ENCODE data around the gene DGKD.

DGKD gene

DNA sequence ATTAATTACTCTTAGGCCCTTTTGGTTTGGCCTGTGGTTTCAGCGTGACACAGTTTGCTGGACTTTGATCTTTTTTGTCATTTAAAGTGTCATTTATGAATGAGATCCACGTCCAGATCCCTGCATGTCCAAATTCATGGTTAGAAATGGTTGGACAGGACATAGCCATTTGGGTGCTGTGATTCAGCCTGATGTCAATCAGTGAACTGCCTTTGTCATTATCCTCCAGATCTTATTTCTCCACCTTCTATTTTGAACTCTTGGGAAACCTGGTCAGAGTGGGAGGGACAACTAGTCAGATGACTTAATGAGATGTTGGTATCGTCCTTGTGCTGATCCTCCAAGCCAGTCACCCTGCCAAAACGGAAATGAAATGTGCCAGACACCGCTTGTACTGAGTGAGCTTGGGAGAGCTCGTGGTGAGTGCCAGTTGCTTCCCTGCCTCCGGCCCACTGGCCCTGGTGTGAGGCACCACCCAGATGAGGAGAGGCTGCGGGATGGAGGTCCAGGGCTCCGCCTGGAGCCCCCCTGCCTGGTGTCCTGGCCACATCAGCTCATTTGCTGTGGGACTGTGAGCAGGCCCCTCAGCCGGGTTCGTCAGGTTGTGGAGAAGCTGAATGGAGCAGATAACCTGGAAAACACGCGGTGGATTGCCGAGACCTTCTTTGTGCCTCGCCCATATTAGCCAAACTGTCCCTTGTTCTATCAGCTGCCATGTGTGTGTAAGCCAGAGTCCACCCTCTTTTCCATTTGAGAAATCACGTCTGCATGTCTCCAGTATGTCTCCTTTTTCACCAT lies 70.1 kb downstream of the DGKD start:
- TF ChIP-seq, protein P1, sequence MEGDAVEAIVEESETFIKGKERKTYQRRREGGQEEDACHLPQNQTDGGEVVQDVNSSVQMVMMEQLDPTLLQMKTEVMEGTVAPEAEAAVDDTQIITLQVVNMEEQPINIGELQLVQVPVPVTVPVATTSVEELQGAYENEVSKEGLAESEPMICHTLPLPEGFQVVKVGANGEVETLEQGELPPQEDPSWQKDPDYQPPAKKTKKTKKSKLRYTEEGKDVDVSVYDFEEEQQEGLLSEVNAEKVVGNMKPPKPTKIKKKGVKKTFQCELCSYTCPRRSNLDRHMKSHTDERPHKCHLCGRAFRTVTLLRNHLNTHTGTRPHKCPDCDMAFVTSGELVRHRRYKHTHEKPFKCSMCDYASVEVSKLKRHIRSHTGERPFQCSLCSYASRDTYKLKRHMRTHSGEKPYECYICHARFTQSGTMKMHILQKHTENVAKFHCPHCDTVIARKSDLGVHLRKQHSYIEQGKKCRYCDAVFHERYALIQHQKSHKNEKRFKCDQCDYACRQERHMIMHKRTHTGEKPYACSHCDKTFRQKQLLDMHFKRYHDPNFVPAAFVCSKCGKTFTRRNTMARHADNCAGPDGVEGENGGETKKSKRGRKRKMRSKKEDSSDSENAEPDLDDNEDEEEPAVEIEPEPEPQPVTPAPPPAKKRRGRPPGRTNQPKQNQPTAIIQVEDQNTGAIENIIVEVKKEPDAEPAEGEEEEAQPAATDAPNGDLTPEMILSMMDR (IDR thresholded peaks at IDR 0.05; ENCODE audit: low read depth, low read length, missing control alignments) = no peak
- no peak overlapping the region for H3K4me3 ChIP-seq (replicated peaks; ENCODE audit: low read depth, low read length)
- no peak for DNase-seq (ENCODE audit: extremely low read depth, low read depth)

DNA sequence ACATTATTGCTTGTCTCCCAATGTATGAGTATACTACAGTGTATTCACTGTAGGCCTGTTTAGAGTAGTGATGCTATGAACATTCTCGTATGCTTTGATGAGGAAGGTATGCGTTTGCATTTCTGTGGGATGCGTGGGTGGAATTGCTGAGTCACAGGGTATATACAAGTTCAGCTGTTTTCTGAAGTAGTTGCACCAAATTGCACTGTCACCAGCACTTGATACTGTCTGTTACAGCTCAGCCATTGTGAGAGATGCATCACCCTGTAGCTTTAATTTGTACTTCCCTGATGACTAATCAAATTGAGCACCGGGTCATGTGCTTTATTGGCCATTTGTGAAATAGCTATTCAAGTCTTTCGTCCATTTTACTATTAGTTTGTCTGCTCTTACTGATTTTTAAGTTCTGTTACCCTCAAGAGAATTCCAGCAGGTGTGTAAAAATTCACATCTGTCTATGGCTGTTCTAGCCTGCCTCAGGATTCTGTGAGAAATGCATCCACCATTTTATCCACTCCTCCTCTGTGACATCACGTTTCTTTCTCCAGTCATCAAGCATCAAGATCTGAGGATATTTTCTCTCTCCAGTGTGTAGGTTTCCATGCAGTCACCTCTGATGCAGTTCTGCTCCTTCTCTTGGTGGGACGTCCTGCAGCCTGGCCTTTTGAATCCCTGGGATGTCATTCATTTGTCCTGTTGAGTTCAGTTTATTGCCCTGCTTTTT lies 72.5 kb downstream of the DGKD start:
- peak; percentile 71 for DNase-seq (ENCODE audit: extremely low read depth, low read depth)
- no peak overlapping the region for H3K4me3 ChIP-seq (replicated peaks; ENCODE audit: low read depth, low read length)
- TF ChIP-seq, protein P1 (IDR thresholded peaks at IDR 0.05; ENCODE audit: low read depth, low read length, missing control alignments) = no peak

DNA sequence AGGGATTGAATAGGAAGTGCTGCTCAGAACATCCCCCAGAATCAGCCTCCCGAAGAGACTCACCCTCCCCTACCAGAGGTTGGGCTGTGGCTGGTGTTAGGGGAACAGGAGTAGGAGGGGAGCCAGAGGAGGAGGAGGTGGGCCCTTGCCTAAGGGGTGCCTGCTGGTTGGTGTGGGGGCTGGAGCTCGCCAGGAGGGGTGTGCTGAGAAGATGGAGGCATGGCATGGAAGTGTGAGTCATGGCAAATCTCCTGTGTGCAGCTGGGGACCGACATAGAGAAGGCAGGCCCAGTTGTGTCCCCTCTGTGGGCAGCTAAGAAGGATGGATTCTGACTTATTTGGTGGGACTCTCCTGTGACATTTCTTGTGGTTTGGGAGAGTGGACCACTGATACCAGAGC lies 73.7 kb downstream of the DGKD start:
- no peak overlapping the region for H3K4me3 ChIP-seq (replicated peaks; ENCODE audit: low read depth, low read length)
- TF ChIP-seq, protein P1 (IDR thresholded peaks at IDR 0.05; ENCODE audit: low read depth, low read length, missing control alignments) = no peak
- DNase-seq (ENCODE audit: extremely low read depth, low read depth) = no peak

DNA sequence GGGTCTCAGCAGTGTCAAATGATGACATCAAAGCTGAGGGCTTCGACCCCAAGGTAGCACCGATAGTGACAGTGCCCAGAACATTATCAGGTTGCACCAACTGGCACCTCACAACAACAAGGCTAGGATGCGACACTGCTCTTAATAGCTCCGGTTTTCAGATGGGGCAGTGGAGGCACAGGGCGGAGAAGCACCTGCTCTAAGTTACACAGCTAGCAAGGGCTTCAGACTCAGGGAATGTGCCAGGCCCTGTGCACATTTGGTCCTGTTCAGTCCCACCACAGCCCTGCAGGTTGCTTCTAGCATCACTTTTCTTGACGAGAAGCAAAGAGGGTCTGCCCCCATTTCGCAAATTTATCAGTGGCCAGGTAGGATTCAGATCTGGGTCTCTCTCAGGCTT lies 74.1 kb downstream of the DGKD start:
- TF ChIP-seq, protein P1 (IDR thresholded peaks at IDR 0.05; ENCODE audit: low read depth, low read length, missing control alignments) = no peak
- no peak overlapping the region for H3K4me3 ChIP-seq (replicated peaks; ENCODE audit: low read depth, low read length)
- no peak for DNase-seq (ENCODE audit: extremely low read depth, low read depth)

DNA sequence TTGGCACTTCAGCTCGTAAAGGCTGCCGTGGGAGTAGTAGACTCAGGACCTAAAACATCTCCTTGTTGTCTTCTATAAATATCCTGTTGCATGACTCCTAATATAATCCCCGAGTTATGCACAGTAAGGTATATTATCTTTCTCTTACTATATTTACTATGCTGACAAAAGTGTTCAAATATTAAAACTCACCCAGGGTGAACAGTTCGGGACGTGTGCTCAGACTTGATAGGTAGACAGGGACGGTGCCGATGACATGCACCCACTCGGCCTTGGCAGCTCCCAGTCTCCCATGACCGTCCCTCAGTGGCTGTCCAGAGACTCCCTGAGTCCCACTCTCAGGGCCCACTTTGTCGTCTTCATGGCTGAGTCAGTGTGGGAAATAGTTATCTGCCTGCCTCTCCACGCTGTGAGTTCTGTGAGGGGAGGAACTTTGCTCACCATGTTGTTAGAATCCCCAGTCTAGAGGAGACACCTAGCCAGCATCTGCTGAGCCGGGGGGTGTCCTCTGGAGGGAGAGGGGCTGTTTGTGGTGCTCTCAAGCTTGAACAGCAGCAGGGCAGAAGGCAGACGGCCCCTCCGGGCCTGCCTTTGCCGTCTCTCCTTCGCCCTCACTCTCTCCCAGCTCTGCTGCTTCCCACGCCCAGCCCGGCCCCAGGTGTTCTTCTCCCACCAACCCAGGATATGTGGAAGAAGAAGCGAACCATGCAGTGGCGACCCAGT lies 75.0 kb downstream of the DGKD start:
- no peak overlapping the region for H3K4me3 ChIP-seq (replicated peaks; ENCODE audit: low read depth, low read length)
- TF ChIP-seq, protein P1 (IDR thresholded peaks at IDR 0.05; ENCODE audit: low read depth, low read length, missing control alignments) = no peak
- no peak for DNase-seq (ENCODE audit: extremely low read depth, low read depth)

DNA sequence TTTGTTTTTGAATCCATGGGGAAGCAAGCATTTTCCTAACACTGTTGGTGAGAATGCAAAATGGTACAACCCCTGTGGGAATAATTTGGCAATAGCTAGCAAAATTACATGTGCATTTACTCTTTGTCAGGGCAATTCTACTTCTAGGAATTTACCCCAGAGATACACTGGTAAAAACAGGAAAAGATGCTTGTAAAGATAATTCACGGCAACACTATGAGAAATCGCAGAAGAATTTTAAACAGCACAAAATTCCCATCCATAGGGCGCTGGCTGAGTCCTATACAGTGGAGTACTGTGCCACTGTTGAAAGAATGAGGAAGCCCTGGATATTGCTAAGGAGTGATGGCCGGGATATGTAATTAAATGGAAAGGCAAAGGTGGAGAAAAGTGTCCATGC lies 75.8 kb downstream of the DGKD start:
- no peak overlapping the region for H3K4me3 ChIP-seq (replicated peaks; ENCODE audit: low read depth, low read length)
- no peak for DNase-seq (ENCODE audit: extremely low read depth, low read depth)
- TF ChIP-seq, protein P1 (IDR thresholded peaks at IDR 0.05; ENCODE audit: low read depth, low read length, missing control alignments) = no peak

All from HFF-Myc (cell line).